GM19099 (cell line): ENCODE data around the gene ANKRD42.

Experiments used
- POLR2A ChIP-seq: IDR thresholded peaks from 3 replicates; pipeline ENCODE4 v1.6.1; 2011; ENCODE audit warnings: low read depth; ENCODE audit not compliant: insufficient read length; ENCODE audit errors: extremely low read depth

The ANKRD42 gene

GRCh38 chr11:83193315-83194280, at the start of gene ANKRD42:
Gene ANKRD42, plus strand, starts transcription at chr11:83193712. Its CDS starts 959 bp downstream, at chr11:83194671.
- TF ChIP-seq POLR2A, result peak; percentile 66

DNA sequence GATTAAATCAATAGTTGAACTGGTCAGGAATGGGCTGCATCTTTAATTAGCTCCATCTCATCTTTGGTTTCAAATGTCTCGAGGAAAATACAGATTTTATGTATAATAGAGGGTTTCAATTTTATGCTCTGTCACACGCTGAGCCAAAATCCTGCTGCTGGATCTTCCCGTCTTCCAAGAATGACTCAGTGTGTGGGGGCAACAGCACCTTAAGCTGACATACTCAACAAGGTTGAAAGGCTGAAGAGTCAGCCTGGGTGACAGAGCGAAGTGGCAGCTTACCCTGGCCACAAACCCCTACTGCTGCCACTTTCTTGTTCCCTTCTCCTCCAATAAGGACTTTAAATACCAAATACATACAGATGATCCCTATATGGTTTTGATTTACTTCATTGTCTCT, 45.6 kb upstream of the ANKRD42 start:
- TF ChIP-seq POLR2A, result no peak

DNA sequence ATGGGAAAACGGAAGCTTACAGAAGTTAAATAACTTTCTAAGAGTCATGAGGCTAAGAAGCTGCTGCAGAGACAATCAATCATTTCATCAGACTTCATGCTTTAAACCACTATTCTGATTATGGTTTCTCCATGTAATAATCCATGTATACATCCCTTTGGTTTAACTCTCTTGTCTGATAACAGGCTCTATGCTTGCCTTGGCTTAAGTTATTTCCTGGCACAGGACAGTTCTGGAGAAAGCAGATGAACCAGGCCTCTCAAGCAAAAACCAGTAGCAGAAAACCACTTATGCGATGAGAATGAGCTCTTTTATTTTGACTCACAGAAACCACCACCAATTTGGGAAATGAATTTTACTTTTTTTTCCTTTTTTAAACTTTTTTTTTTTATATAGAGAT, 43.1 kb upstream of the ANKRD42 start:
- no peak for TF ChIP-seq POLR2A

- no peak for TF ChIP-seq POLR2A
Measured at GRCh38 chr11:83151274-83151977, 42.1 kb upstream of the ANKRD42 start.

DNA sequence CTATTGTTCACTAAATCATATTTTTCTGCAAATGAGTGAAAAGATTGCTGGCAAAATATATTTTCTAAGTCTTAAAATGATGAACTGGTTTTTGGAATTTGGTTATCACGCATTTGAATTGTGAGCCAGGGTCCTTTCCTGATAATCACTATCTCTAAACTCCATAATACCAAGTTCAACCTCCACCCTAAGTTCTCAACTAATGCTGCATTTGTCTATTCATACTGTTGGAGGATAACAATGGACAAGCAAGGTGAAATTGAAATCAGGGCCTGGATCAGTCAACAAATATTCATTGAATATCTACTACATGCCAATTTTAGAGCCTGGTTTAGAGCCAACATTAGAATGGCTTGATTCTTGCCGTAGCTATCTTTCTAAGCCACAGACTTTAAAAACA, 41.2 kb upstream of the ANKRD42 start:
- no peak for TF ChIP-seq POLR2A

DNA sequence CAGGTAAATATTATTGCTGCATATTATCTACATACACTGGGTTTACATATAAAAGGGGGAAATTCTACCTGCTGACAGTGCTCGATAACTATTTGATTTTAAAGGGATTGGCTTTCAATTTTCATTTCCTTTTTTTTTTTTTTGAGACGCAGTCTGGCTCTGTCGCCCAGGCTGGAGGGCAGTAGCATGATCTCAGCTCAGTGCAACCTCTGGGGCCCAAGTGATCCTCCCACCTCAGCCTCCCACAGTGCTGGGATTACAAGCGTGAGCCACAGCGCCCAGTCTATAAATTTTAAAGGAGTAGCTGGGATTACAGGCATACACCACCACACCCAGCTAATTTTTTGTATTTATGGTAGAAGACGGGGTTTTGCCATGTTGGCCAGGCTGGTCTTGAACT, 39.7 kb upstream of the ANKRD42 start:
- no peak for TF ChIP-seq POLR2A

GRCh38 chr11:83156144-83156995, 37.1 kb upstream of the ANKRD42 start:
- TF ChIP-seq POLR2A, result peak; percentile 52

DNA sequence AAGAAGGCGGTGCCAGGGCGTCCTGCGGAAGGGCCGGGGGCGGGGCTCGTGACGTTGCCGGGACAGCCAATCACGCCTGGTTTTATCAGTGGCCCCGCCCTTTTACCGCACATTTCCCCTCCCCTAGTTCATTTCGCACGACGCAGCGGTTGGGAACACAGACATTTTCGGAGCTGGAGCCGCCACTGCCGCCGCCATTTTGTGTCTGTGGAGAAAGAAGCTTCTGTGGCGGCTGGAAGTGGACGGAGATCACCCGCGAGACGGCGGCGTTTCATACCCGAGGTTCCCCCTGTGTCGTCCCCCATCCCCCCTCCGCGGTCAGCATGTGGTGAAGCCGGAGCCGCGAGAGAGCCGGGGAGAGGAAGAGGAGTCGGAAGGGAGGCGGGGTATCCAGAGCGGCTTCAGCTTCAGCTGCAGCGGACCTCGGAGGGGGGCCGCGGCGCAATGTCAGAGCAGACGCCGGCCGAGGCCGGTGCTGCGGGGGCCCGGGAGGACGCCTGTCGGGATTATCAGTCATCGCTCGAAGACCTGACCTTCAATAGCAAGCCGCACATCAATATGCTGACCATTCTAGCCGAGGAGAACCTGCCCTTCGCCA, 36.4 kb upstream of the ANKRD42 start, which contains the start of gene PCF11:
PCF11 (plus strand) TSS at position 136 of the 598 bp plus-strand sequence; CDS start at position 445, 309 bp downstream.
- TF ChIP-seq POLR2A, result peak; percentile 96

- peak; percentile 20 for TF ChIP-seq POLR2A
Measured at GRCh38 chr11:83157594-83158356, 35.7 kb upstream of the ANKRD42 start.

GRCh38 chr11:83158357-83158786, 35.1 kb upstream of the ANKRD42 start:
- TF ChIP-seq POLR2A, result no peak

GRCh38 chr11:83158965-83159901, 34.3 kb upstream of the ANKRD42 start:
- no peak for TF ChIP-seq POLR2A

DNA sequence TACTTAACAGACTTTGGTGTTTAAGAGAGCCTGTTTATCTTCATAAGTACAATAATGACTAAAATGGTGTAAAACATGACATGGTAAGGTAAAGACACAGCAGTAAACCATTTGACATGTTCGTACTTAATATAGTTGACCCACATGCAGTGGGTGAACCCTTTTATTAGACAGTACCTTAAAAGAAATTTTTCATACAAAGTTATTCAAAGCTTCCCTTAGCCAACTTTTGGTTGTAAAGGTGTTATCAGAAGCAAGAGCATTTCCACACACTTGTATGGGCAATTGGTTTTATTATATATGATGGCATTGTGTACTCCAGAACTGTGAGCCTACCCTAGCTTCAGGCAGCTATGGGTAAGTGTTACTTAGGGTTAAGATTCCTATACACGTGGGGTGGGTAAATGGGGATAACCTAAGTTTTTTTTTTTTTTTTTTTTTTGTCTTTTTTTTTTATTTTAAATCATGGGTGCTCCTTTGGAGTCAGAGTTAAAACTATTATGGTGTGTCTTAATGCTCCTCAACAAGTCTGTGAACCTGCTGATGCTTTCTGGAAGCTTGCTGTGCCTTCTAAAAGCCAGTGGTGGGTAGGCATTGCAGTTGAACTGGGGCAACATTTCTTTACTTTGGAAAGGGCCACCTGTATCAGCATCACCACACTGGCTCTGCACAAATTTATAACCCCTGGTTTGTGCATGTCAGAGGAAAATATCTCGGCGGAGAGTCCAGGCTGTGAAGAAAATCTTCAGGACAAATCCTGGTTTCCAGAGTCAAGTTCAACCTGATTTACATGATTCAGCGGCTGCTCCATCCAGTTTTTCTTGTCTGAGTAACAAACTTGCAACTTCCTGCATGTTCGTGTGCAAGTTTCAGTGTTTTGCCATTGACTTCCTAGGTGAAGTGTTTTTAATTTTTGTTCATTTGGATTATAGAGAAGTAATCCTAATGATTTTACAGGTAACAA, 33.3 kb upstream of the ANKRD42 start:
- no peak for TF ChIP-seq POLR2A
